HTERT RPE-1 (cell line): Measurements from ENCODE around the gene BCR.

Source experiments
- in situ Hi-C: fragments of 300-500 bp; cut with MboI; formaldehyde crosslinking; loops from 4 replicates; pipeline ENCODE4 v1.14.3; 2020; ENCODE audit warnings: low sequenced_read_pairs

The BCR gene

GRCh38 chr22:23175817-23176644 is 4.3 kb upstream of the BCR start:
- in situ Hi-C loops, result no loop called here

- in situ Hi-C loops, result no loop called here
These were observed 3.7 kb upstream of the BCR start for GRCh38 chr22:23176645-23177027.

- in situ Hi-C loops, result no loop called here
These were observed 3.1 kb upstream of the BCR start for GRCh38 chr22:23177197-23177596.

GRCh38 chr22:23178512-23179254 is 1.6 kb upstream of the BCR start:
- in situ Hi-C loops, result no loop called here

GRCh38 chr22:23179381-23180299 is 669 bp upstream of the BCR start:
- in situ Hi-C loops, result no loop called here

- in situ Hi-C loops, result no loop called here
These were observed 798 bp downstream of the BCR start for GRCh38 chr22:23180893-23181720.

- in situ Hi-C loops, result no loop called here
These were observed 1.5 kb downstream of the BCR start for GRCh38 chr22:23181721-23182308.

GRCh38 chr22:23182309-23183060 is 2.2 kb downstream of the BCR start:
- in situ Hi-C loops, result no loop called here

GRCh38 chr22:23183061-23183698 is 2.9 kb downstream of the BCR start:
- in situ Hi-C loops, result no loop called here

- in situ Hi-C loops, result no loop called here
These were observed 3.9 kb downstream of the BCR start for GRCh38 chr22:23184100-23184763.

GRCh38 chr22:23184764-23185113 is 4.4 kb downstream of the BCR start:
- in situ Hi-C loops, result no loop called here

- in situ Hi-C loops, result no loop called here
These were observed 6.9 kb downstream of the BCR start for GRCh38 chr22:23187211-23187610.

GRCh38 chr22:23187871-23188700 is 7.8 kb downstream of the BCR start:
- in situ Hi-C loops, result no loop called here

- in situ Hi-C loops, result no loop called here
These were observed 10.2 kb downstream of the BCR start for GRCh38 chr22:23190526-23190925.

- in situ Hi-C loops, result no loop called here
These were observed 11.8 kb downstream of the BCR start for GRCh38 chr22:23192133-23192532.

- in situ Hi-C loops, result no loop called here
These were observed 12.2 kb downstream of the BCR start for GRCh38 chr22:23192558-23192957.

GRCh38 chr22:23193196-23193827 is 13.0 kb downstream of the BCR start:
- in situ Hi-C loops, result no loop called here
